GM06990 (cell line): ENCODE data around the gene FOXO6.

Experiments
- DNase-seq: peaks from one replicate; pipeline ENCODE4 v3.0.0-alpha.2; 2011; ENCODE audit not compliant: insufficient read length; ENCODE audit errors: extremely low read depth
- H3K27me3 ChIP-seq: replicated peaks from 2 replicates; pipeline ENCODE4 v1.6.0; 2011; ENCODE audit warnings: low read length; ENCODE audit not compliant: control insufficient read depth, insufficient read depth
- H3K36me3 ChIP-seq: 2 replicates; pipeline ENCODE4 v1.5.1; 2011; ENCODE audit warnings: low read length; ENCODE audit not compliant: control insufficient read depth, insufficient read depth
- H3K4me3 ChIP-seq: replicated peaks from 2 replicates; pipeline ENCODE4 v1.5.1; 2011; ENCODE audit warnings: low read depth, mild to moderate bottlenecking, control low read depth, low read length
- TF ChIP-seq, protein P1 (sequence below): IDR thresholded peaks from 2 replicates; pipeline ENCODE4 v1.5.1; 2011; ENCODE audit warnings: low read length, control low read depth, mild to moderate bottlenecking, inconsistent platforms; ENCODE audit not compliant: insufficient read depth, poor library complexity, severe bottlenecking

Gene FOXO6

DNA sequence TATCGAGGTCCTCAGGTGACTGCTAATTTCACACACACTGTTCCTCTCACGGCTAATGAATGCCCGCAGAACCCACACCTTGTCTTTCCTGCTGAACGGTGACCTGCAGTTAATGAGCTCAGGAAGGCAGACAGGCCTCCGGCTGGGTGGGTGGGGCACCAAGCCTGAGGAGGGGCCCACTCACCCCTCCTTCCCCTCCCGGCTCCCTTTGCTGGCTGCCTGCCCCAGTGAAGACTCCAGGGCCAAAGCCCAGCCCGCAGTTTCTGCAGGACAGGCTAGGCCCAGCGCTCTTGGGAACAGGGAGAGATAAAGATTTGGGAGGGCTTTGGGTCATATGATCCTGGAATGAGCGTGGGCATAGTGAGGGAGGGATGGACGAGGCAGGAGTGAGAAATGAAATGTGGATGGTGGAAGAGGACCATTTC, 26.4 kb downstream of the FOXO6 start:
- Histone ChIP-seq H3K27me3 (peaks cover 2% of the 10 kb centered on the region), H3K36me3 (no peaks in the 10 kb centered on the region), H3K4me3 (no peak overlapping the region)
- no peak for DNase-seq
- TF ChIP-seq, protein P1, sequence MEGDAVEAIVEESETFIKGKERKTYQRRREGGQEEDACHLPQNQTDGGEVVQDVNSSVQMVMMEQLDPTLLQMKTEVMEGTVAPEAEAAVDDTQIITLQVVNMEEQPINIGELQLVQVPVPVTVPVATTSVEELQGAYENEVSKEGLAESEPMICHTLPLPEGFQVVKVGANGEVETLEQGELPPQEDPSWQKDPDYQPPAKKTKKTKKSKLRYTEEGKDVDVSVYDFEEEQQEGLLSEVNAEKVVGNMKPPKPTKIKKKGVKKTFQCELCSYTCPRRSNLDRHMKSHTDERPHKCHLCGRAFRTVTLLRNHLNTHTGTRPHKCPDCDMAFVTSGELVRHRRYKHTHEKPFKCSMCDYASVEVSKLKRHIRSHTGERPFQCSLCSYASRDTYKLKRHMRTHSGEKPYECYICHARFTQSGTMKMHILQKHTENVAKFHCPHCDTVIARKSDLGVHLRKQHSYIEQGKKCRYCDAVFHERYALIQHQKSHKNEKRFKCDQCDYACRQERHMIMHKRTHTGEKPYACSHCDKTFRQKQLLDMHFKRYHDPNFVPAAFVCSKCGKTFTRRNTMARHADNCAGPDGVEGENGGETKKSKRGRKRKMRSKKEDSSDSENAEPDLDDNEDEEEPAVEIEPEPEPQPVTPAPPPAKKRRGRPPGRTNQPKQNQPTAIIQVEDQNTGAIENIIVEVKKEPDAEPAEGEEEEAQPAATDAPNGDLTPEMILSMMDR, result no peak

DNA sequence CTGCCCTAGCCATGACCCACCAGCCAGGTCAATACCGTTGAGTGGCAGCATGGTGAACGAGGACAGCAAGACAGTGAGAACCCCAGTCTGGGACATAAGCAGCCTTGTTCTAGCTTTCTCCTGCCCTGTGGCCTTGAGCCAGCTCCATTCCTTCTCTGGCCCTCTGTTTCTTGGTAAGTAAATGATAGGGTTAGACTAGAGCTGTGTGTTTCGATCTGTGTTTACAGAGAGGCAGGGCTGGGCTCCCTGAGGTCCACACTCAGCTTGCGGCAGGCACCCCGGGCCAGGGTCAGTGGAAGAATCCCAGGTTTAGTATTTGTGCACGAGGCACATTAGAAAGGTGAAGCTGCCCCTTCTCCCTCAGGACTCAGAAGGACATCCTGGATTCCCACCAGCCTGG, 27.3 kb downstream of the FOXO6 start:
- H3K27me3 ChIP-seq, result peaks cover 2% of the 10 kb centered on the region

DNA sequence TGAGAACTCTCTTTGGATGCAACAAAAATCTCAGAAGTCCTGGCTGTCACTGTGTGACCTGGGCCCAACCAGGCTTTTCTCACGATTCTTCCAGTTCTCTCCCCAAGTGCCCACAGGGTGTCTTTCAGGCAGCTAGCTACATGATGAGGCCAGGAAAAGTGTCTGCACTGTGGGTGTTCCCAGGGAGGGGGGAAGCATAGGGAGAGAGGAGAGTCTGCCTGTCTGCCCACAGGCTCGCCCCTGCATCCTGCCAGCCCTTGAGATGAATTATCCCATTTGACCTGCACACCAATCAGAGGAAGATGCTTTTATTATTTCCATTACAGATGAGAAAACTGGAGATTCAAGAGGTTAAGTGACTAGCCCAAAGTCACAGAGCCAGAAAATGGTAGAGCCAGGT, 27.8 kb downstream of the FOXO6 start:
- Histone ChIP-seq H3K36me3 (no peaks in the 10 kb centered on the region), H3K27me3 (peaks cover 2% of the 10 kb centered on the region), H3K4me3 (no peak overlapping the region)
- TF ChIP-seq, protein P1, result no peak
- DNase-seq, result no peak

More for the DNA sequence above, 27.3 kb downstream of the FOXO6 start:
- DNase-seq, result no peak
- no peak overlapping the region for H3K4me3 ChIP-seq
- TF ChIP-seq, protein P1, result no peak
- no peaks in the 10 kb centered on the region for H3K36me3 ChIP-seq

DNA sequence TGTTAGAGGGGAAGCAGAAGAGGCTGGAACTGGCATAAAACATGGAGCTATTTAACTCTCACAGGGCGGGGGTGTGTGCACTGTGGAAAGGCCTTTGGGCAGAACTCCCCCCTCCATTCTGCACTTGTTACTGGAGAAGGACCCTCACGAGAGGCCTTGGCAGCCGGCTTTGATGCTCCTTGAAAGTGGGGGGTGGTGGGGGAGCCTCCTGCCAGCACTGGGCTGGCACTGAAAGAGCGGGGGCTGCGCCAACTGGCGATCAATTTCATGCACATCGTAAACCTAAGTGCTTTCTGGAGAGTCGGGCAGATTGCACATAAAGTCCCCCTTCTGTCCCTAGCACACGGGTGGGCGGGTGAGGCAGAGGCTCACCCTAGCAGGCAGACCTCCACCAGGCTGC, 28.9 kb downstream of the FOXO6 start:
- TF ChIP-seq, protein P1, result no peak

DNA sequence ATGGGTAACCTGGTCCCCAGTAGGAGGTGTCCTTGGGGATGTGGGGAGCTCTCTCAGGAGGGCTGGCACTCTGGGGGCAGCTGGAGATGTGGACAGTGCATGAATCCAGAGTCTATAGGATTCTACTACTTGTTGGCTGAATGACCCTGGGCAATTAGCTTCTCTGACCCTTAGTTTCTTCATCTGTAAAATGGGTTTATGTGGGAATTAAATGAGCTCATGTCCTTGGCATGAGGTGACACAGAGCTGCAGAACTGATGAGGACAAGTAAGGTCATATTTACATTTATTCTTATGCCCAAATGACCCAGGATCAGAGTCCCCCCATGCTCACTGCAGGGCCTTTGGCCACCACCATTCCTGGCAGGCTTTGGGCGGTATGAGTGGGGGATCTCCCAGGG, 29.3 kb downstream of the FOXO6 start:
- TF ChIP-seq, protein P1, result no peak
- Histone ChIP-seq H3K36me3 (no peaks in the 10 kb centered on the region), H3K27me3 (peaks cover 2% of the 10 kb centered on the region), H3K4me3 (no peak overlapping the region)
- DNase-seq, result no peak

More for the DNA sequence above, 28.9 kb downstream of the FOXO6 start:
- no peak for DNase-seq
- H3K36me3 ChIP-seq, result no peaks in the 10 kb centered on the region
- H3K4me3 ChIP-seq, result no peak overlapping the region
- H3K27me3 ChIP-seq, result peaks cover 2% of the 10 kb centered on the region
